ENCODE measurements around the gene FHOD3.

FHOD3 gene

GRCh38 chr18:36756242-36756641 is 458.7 kb downstream of the FHOD3 start:
- no peak for TF ChIP-seq CEBPB (IDR thresholded peaks at IDR 0.05)
- TF ChIP-seq EP300 (IDR thresholded peaks at IDR 0.05; ENCODE audit: borderline replicate concordance), result no peak

DNA sequence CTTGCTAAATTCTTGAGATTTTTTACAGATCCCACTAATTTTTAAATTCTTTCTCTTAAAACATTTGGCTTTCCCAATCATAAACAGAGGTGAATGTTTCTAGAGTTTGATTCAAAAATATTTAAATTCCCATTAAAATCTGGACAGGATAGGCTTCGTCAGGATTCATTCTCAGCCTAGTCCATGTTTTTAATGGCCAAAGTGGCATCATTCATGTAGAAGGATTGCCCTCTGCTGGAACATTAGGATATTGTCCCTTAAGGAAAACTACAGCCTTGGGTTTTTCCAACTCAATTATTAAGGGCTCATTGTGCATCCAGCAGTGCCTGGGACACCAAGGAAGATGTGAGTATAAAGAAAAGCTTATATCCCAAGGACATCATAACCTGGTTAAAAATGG is 459.6 kb downstream of the FHOD3 start:
- TF ChIP-seq TAF1 (IDR thresholded peaks at IDR 0.05; ENCODE audit: low read depth) (no peak), FOXM1 (IDR thresholded peaks at IDR 0.05; ENCODE audit: borderline replicate concordance, low read depth) (no peak), CREB1 (IDR thresholded peaks at IDR 0.05; ENCODE audit: low read depth) (no peak), RAD21 (IDR thresholded peaks at IDR 0.05; ENCODE audit: low read depth) (peak; percentile 81), EGR1 (IDR thresholded peaks at IDR 0.05) (no peak), MAX (IDR thresholded peaks at IDR 0.05) (no peak), ZBTB7A (IDR thresholded peaks at IDR 0.05; ENCODE audit: low read depth) (no peak)

- TF ChIP-seq TCF12 (IDR thresholded peaks at IDR 0.05; ENCODE audit: low read depth) (no peak), EGR1 (IDR thresholded peaks at IDR 0.05) (no peak), ZBTB7A (IDR thresholded peaks at IDR 0.05; ENCODE audit: low read depth) (no peak)
These were observed 460.5 kb downstream of the FHOD3 start for GRCh38 chr18:36757991-36758390.

DNA sequence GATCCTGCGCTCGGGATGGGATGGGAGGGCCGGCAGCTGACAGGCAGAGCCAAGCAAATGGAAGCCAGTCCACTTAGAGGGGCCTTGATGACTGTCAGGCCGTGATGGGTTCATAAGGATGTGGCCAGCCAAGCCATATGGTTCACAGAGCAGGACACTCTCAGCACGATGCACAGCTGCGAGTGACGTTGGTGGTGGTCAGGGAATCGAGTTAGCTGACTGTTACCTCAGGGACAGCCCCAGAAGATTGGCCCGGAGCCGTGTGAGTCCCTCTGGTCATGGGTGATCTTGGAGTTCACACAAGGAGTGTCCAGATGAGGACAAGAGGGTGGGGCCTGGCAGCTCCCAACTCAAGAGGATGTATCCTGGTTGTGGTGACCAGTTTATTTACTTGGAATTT is 461.1 kb downstream of the FHOD3 start:
- TF ChIP-seq CREB1 (IDR thresholded peaks at IDR 0.05; ENCODE audit: low read depth) (no peak), NFIC (IDR thresholded peaks at IDR 0.05) (no peak), TCF12 (IDR thresholded peaks at IDR 0.05; ENCODE audit: low read depth) (no peak), TEAD4 (IDR thresholded peaks at IDR 0.05) (no peak), MAX (IDR thresholded peaks at IDR 0.05) (no peak), ZBTB7A (IDR thresholded peaks at IDR 0.05; ENCODE audit: low read depth) (no peak), CEBPB (IDR thresholded peaks at IDR 0.05) (no peak), USF1 (IDR thresholded peaks at IDR 0.05) (no peak), REST (IDR thresholded peaks at IDR 0.05; ENCODE audit: low read depth) (no peak), YY1 (IDR thresholded peaks at IDR 0.05; ENCODE audit: low read depth) (no peak), TAF1 (IDR thresholded peaks at IDR 0.05; ENCODE audit: low read depth) (no peak), FOXM1 (IDR thresholded peaks at IDR 0.05; ENCODE audit: borderline replicate concordance, low read depth) (no peak), EP300 (IDR thresholded peaks at IDR 0.05; ENCODE audit: borderline replicate concordance) (no peak), RAD21 (IDR thresholded peaks at IDR 0.05; ENCODE audit: low read depth) (no peak), EGR1 (IDR thresholded peaks at IDR 0.05) (no peak)

DNA sequence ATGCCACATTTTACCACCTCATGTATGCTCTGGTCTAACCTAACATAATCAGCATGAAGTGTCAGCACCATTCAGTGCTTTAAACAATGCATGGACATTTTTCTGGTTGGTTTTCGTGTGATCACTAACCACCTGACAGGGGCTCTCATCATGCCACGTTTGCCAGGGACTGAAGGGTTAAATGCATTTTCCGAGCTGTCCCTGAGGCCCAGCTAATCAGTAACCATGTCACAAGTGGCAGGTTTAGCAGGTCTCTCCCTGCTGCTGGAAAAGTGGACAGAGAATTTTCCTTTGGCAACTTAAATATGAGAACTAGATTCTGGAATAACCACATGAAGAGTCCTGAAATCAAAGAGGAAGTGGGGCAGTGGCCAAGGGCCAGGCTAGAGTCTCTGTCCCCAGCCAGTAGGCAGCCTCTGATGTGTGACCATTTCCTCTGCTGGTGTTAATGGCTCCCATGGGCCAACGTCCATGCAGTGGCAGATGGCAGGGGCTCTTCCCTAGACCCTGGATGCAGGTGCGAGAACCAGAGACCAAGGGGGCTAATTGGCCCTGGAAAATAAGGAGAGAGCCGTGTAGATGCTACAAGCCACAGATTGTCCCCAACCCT is 461.8 kb downstream of the FHOD3 start:
- TF ChIP-seq REST (IDR thresholded peaks at IDR 0.05; ENCODE audit: low read depth) (no peak), MAX (IDR thresholded peaks at IDR 0.05) (no peak), EGR1 (IDR thresholded peaks at IDR 0.05) (no peak), YY1 (IDR thresholded peaks at IDR 0.05; ENCODE audit: low read depth) (no peak), TEAD4 (IDR thresholded peaks at IDR 0.05) (no peak), CREB1 (IDR thresholded peaks at IDR 0.05; ENCODE audit: low read depth) (no peak), CEBPB (IDR thresholded peaks at IDR 0.05) (no peak), USF1 (IDR thresholded peaks at IDR 0.05) (no peak), NFIC (IDR thresholded peaks at IDR 0.05) (no peak)

- TF ChIP-seq EGR1 (IDR thresholded peaks at IDR 0.05), result no peak
- TF ChIP-seq RAD21 (IDR thresholded peaks at IDR 0.05; ENCODE audit: low read depth), result no peak
- no peak for TF ChIP-seq YY1 (IDR thresholded peaks at IDR 0.05; ENCODE audit: low read depth)
- TF ChIP-seq TEAD4 (IDR thresholded peaks at IDR 0.05), result no peak
- TF ChIP-seq MAX (IDR thresholded peaks at IDR 0.05), result no peak
- no peak for TF ChIP-seq TAF1 (IDR thresholded peaks at IDR 0.05; ENCODE audit: low read depth)
- TF ChIP-seq ZBTB7A (IDR thresholded peaks at IDR 0.05; ENCODE audit: low read depth), result no peak
- TF ChIP-seq USF1 (IDR thresholded peaks at IDR 0.05), result no peak
- TF ChIP-seq NFIC (IDR thresholded peaks at IDR 0.05), result no peak
- no peak for TF ChIP-seq EP300 (IDR thresholded peaks at IDR 0.05; ENCODE audit: borderline replicate concordance)
- no peak for TF ChIP-seq REST (IDR thresholded peaks at IDR 0.05; ENCODE audit: low read depth)
- no peak for TF ChIP-seq CREB1 (IDR thresholded peaks at IDR 0.05; ENCODE audit: low read depth)
- TF ChIP-seq TCF12 (IDR thresholded peaks at IDR 0.05; ENCODE audit: low read depth), result no peak
- no peak for TF ChIP-seq CEBPB (IDR thresholded peaks at IDR 0.05)
- no peak for TF ChIP-seq FOXM1 (IDR thresholded peaks at IDR 0.05; ENCODE audit: borderline replicate concordance, low read depth)
These were observed 463.1 kb downstream of the FHOD3 start for GRCh38 chr18:36760598-36760997.

Measured in Ishikawa (cell line).